Coronary artery (tissue), 2 donors: Measurements from ENCODE around the gene MCOLN2.

Experiments used
- DNase-seq: peaks from one replicate; pipeline ENCODE4 v3.0.0-alpha.2; 2017; ENCODE audit warnings: low spot score
- H3K27ac ChIP-seq, 2 donors: fragments of 200-600 bp; sonication (generic); one replicate each; pipeline ENCODE4 v1.5.1; 2016 to 2019
- H3K4me3 ChIP-seq: fragments of 200-600 bp; sonication (generic); 2 replicates; pipeline ENCODE4 v1.5.1; 2016; ENCODE audit warnings: mild to moderate bottlenecking, moderate library complexity
- CTCF ChIP-seq: fragments of 200-600 bp; sonication (generic); IDR thresholded peaks from one replicate; pipeline ENCODE4 v1.5.1; 2019; ENCODE audit warnings: antibody characterized with exemption

Gene MCOLN2

GRCh38 chr1:84944767-84945486 is 52.0 kb downstream of the MCOLN2 start:
- peak overlapping the region; percentile 49 to 69 for H3K27ac ChIP-seq
- H3K4me3 ChIP-seq = peak overlapping the region; percentile 71
- DNase-seq = no peak
- TF ChIP-seq CTCF = peak; percentile 85

- Histone ChIP-seq H3K4me3 (no peak overlapping the region), H3K27ac (no peak overlapping the region)
- TF ChIP-seq CTCF = no peak
- DNase-seq = no peak
These were observed 55.1 kb downstream of the MCOLN2 start for GRCh38 chr1:84941843-84942242.

GRCh38 chr1:84940481-84940880 is 56.4 kb downstream of the MCOLN2 start:
- no peak for DNase-seq
- no peak overlapping the region for H3K27ac ChIP-seq
- no peak for TF ChIP-seq CTCF
- no peak overlapping the region for H3K4me3 ChIP-seq

GRCh38 chr1:84939761-84940160 is 57.2 kb downstream of the MCOLN2 start:
- no peak overlapping the region for H3K4me3 ChIP-seq
- H3K27ac ChIP-seq = no peak overlapping the region
- no peak for DNase-seq
- TF ChIP-seq CTCF = no peak

- no peak for TF ChIP-seq CTCF
- no peak overlapping the region for H3K27ac ChIP-seq
- H3K4me3 ChIP-seq = no peak overlapping the region
- DNase-seq = no peak
These were observed 57.8 kb downstream of the MCOLN2 start for GRCh38 chr1:84939151-84939550.

- no peak overlapping the region for H3K27ac ChIP-seq
- no peak overlapping the region for H3K4me3 ChIP-seq
- TF ChIP-seq CTCF = peak; percentile 90
- DNase-seq = no peak
These were observed 60.6 kb downstream of the MCOLN2 start for GRCh38 chr1:84936116-84936810.

GRCh38 chr1:84933011-84933611 is 63.8 kb downstream of the MCOLN2 start:
- DNase-seq = no peak
- H3K4me3 ChIP-seq = no peak overlapping the region
- no peak overlapping the region for H3K27ac ChIP-seq
- TF ChIP-seq CTCF = no peak
